ENCODE data around the gene FAR2.
"Not testable (repeated sequence)": the region's sequence is repeated elsewhere in the genome, so short reads cannot be mapped to it uniquely, and the experiment has no call there.

Gene FAR2

DNA sequence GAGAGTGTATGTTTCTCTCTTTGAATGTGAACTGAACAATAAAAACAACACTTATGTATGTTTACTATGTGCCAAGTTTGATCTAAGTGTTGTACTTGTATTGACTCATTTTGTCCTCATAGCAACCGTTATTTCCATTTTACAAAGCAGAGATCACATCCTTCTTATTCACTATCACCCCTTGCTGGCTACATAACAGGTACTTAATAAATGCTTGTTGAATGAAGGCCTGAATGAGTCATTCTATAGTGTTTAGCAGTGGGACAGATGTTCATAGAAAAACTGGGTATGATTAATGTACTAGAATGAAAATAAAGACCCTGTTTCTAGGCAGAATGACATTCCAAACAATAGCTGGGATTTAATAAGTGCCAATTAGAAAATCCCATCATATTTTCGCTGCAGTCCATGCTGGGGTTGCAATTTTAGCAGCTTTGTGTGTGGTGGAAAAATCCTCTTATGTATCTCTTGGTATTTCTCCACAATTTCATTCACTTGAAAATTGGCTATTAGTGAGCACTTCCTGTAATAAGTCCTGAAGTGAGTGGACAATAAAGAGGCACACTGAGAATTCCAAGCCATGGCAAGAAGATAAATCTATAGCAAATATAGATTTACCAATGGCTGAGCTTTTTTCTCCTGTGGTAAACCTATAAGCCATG is 86.0 kb downstream of the FAR2 start:
- DNase-seq (ENCODE audit: low read depth), result no peak

DNA sequence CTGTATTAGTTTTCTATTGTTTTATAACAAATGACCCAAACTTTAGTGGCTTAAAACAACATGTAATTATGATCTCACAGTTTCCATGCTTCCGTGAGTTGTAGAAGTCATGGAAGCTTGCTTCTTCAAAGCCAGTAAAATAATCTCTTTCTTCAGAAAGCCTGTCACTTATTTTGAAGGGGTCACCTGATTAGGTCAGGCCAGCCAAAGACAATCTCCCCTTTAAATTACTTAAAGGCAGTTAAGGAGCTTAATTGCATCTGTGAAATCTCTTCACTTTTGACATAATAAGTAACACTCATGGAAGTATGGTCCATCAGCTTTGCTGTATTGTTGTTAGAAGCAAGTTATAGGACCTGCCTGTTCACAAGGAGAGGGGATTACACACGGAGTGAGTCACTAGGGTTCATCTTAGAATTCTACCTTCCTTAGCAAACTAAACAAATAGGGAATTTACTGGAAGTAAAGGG is 89.8 kb downstream of the FAR2 start:
- no peak for DNase-seq (ENCODE audit: low read depth)

GRCh38 chr12:29239336-29239735 is 90.3 kb downstream of the FAR2 start:
- DNase-seq (ENCODE audit: low read depth), result no peak

DNA sequence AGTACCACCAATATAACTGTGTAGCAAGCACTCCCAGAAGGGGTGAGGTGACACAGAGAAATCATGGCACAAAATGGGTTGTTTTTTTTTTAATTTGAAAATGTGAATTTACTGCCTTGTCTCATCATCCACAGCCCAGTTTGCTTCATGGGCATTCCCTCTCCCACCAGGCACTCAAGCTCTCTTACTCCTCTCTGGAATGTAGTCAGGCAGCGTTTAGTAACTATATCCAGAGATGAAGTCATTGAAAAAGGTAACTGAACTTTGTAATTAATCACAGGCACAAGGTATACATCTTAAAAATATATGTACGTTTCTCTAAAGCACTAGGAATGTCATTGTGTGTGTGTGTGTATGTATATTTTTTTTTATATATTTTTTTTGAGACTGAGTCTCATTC is 91.4 kb downstream of the FAR2 start:
- no peak for DNase-seq (ENCODE audit: low read depth)

DNA sequence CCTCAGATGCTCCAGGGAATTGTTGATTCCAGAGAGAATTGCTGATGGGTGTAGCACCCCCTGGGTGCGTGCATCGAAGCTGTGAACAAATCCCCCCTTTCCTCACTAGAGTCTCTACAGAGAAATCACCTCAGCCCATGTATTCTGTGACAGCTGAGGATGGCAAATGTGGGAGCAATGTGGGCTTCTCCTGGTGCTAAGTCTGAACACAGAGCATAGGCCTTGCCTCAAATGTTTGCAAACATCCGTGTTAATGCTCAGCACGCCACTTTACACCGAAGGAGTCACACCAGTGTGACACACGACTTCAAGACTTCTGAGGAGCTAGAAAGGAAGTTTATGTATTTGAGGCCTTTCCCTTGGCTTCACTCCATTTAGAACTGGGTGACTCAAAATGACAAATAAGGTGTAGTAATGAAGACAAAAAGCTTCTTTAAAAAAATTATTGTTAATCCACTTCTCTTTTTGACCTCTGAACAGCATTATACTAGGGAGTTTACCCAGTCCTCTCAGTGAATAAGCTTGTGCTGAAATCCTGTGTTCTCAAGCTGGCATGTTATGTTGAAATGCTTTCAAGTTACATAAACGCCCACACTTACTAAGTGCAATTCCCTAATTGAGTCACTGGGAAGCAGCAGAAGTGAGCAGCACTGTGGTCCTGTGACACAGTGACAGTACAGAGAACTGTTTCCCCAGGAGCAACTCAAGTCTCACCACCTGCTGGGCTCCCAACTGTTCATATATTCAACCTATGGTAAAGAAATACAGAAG is 92.9 kb downstream of the FAR2 start:
- DNase-seq (ENCODE audit: low read depth), result no peak

DNA sequence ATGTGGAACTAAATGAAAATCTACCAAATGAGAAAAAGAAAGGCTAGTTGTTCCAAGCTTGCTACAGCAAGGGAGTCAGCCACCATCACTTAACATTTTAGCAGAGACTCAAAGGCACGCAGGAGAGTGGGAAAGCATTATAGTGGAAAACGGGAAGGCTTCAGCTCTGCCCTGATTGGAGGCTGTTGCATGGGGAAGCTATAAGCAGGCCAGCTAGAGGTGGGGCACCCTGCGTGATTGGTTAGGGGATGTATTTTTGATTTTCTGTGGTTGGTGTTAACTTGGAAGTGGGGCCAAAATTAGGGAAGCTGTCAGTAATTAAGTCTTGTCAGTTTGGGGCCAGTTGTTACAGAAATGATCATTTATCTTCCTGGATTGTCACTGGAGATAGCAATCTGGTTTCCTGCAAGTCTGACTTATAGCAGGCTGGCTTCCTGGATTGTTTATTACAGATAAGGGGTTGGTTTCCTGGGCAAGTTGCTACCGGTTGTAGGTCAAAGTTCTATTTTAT is 93.9 kb downstream of the FAR2 start:
- no peak for DNase-seq (ENCODE audit: low read depth)

- DNase-seq (ENCODE audit: low read depth), result no peak
These were observed 95.2 kb downstream of the FAR2 start for GRCh38 chr12:29244159-29244765.

DNA sequence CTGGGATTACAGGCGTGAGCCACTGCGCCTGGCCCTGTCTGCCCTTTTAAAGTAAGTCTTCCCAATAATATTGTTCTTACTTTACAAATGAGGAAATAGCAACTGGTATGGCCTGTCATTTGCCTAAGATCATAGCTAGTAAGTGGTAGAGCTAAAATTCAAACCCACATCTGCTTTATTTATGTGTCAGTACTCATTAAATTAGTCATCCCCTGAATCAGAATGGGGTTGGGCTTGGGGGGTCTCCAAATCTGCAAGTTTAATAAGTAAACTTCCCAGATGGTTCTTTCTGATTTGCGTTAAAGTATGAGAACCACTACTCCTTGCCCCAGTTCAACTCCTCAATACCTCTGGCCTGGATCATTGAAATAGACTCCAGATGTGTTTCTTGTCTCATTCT is 96.2 kb downstream of the FAR2 start:
- no peak for DNase-seq (ENCODE audit: low read depth)

DNA sequence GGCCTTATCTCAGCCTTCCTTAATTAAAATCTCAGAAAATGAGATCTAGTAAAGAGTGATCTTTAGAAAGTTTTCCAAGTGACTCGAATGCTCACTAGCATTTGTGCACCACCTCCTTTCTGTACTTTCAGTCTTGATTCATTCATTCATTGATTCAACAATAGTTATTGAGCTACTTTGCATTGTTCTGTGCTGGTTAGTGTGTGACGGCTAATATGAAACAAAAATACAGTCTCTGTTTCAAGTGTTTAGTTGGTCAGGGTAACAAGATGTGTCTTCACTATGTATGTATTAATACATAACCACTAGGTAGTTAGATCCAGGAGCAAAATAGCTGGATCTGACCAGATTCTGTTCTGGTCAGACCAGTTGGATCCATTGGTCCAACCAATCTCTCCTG is 100.9 kb downstream of the FAR2 start:
- DNase-seq (ENCODE audit: low read depth), result no peak

GRCh38 chr12:29253906-29254625 is 105.0 kb downstream of the FAR2 start:
- no peak for DNase-seq (ENCODE audit: low read depth)

- DNase-seq (ENCODE audit: low read depth), result no peak
These were observed 106.0 kb downstream of the FAR2 start for GRCh38 chr12:29255042-29255441.

DNA sequence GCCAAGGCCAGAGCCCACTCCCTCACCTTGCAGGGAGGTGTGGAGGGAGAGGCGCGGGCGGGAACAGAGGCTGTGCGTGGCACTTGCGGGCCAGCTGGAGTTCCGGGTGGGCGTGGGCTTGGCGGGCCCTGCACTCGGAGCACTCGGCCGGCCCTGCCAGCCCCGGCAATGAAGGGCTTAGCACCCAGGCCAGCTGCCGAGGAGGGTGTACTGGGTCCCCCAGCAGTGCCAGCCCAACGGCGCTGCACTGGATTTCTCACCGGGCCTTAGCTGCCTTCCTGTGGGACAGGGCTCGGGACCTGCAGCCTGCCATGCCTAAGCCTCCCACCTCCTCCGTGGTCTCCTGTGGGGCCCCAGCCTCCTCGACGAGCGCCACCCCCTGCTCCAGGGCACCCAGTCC is 107.5 kb downstream of the FAR2 start:
- no peak for DNase-seq (ENCODE audit: low read depth)

- not testable (repeated sequence) for DNase-seq (ENCODE audit: low read depth)
These were observed 108.6 kb downstream of the FAR2 start for GRCh38 chr12:29257687-29258086.

DNA sequence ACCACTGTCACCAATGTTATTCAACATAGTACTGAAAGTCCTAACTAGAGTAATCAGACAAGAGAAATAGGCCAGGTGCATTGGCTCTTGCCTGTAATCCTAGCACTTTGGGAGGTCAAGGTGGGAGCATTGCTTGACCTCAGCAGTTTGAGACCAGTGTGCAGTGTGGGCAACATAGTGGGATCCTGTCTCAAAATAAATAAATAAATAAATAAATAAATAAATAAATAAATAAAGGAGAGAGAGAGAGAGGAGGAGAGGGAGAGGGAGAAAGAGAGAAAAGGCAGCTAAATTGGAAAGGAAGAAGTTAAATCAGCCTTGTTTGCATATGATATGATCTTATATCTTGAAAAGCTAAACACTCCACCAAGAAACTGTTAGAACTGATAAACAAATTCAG is 115.3 kb downstream of the FAR2 start:
- DNase-seq (ENCODE audit: low read depth), result no peak

DNA sequence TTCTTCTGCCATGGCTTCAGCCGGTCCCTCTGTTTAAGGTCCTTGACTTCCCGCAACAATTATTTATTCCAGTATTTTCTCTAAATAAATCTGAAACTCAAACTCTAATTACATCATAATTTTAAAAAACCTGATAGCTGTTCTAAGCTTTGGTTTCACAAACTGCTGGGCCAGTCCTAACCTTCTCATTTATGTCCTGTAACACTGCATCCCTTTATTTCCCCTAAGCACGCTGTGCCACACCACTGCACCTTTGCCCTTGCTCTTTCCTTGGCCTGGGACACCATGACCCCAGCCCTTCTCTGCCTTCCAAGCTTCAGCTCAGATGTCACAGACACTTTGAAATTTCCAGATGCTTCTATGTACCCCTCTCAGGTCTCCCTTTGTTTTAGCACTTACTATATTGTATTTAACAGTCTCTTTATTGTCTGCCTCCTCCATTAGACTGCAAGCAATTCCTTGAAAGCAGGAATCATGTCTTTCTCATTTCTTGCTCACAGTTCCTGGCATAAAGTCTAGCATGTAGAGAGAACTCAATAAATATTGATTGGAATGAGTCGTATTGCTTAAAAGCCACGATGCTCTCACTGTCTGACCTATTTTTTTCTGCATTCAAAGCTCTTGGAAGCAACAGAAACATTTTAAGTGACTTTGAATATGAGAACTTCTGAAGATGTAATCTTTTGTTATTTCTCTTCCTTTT is 120.8 kb downstream of the FAR2 start:
- no peak for DNase-seq (ENCODE audit: low read depth)

GRCh38 chr12:29270446-29270845 is 121.4 kb downstream of the FAR2 start:
- no peak for DNase-seq (ENCODE audit: low read depth)

DNA sequence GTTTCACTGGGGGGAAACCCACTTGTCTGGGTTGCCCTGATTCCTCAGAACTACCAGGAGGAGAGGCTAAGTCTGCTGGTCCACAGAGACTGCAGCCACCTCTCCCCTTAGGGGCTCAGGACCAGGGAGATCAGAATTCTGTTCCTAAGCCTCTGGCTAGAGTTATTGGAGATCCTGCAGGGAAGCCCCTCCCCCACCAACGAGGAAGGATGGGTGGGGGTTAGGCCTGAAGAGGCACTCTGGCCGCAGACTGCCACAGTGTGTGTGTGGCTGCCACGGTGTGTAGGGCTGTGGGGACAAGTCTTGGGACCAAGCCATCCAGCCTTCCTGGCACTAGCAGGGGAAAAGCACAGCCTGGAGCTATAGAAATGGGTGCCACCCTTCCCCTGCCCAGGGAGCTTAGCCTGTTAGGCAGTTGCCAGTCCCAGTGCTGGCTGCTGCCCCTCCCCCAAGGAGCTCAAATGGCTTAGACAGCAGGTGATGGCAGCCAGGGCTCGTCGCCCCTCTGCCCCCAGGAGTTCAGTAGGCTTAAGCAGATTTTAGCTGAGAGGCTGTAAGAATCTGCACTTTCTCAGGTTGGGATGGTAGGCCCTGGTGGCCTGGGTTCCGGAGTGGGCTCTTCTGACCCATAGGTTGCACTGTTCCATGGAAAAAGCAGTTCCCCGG is 124.2 kb downstream of the FAR2 start:
- no peak for DNase-seq (ENCODE audit: low read depth)

DNA sequence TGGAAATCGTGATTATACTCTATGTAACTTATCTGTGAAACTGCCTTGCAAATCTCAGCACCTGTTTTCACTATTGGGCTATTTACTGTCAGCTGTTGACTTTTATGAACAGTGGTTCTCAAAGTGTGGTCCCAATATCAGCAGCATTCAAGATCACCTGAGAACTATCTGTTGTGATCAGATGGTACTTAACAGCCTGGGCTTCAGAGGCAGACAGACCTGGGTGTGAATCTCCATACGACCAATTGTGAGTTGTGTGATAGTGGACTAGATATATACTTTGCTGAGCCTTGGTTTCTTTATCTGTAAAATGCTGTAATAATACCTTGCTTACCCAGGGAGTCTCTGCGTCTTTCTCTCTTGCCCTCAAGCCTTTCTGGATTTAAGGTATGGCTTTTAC is 126.8 kb downstream of the FAR2 start:
- DNase-seq (ENCODE audit: low read depth), result no peak

DNA sequence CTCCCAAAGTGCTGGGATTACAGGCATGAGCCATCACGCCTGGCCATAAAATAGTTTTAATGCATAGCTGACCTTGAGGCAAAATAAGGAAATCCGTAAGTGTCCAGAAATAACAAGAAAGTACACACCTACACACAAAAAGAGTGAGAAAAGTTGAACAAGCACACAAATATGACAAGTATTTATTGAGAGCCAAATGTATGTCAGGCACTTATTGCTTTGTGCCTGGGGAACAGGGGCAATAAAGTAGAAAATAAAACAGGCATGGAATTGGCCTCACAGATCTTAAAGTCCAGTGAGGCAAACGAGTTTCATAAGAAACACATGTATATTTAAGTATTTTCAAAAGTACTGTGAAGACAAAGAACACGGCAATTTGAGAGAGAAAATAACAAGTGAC is 128.2 kb downstream of the FAR2 start:
- DNase-seq (ENCODE audit: low read depth), result no peak

DNA sequence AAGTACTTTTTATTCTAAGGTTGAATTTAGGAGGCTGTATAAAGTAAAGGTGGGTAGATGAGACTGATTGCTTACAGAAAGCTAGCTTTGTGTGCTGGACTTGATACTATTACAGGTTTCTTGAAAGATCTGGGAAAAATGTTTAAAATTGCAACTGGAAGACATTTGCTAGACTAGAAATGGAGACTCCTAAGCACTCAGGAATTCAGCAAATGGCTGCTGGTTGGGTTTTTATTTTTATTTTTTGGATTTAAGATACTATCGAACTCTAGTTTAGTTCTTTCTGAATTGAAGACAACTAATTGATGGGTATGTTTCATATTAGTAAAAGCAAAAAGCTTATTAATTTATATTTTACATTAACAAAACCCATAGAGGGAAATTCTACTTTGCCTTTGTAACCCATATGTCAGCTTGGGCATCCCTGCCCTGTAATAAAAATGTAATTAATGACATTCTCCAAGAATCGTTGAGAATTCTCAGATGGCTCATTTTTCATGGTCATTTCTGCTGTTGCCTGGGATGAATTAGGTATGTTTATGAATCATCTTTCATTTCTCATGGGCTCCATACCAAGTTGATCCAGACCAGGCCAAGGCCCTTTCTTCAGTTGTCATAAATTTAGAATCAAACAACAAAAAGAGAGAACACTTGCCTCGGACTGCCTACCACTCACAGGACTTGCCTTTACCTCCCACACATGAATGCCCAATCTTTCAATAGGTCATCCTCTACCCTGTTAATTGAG is 129.8 kb downstream of the FAR2 start:
- DNase-seq (ENCODE audit: low read depth), result no peak

Measured in activated T-helper 9 cell treated with anti-CD3 and anti-CD28 coated beads, Interleukin-2, amount 50 U/mL, for 16 hours (primary cell).